K562 (cell line): ENCODE measurements around the gene RET. TPM values are rescaled to one million over a fixed set of nuclear protein-coding genes. Genes with fewer than 3 reads are reported as not detected.

Source experiments
- ATAC-seq: fragments of 200-7000 bp; cut with Tn5 transposase; 3 replicates; pipeline ENCODE4 v1.9.1; 2020; ENCODE audit warnings: moderate library complexity
- BruUV-seq: library from RNA; stranded (reverse); fragments of 400-500 nt; replicated peaks from 2 replicates; lab custom pipeline; 2021; lab: Mats Ljungman, UMichigan
- CTCF ChIA-PET: fragments of 300-600 bp; formaldehyde crosslinking; extraction: SDS; loops from one replicate; lab custom pipeline; 2021; ENCODE audit warnings: low intra/inter-chr PET ratio; lab: Yijun Ruan, JAX
- POLR2A ChIA-PET: fragments of 300-600, 350-650 bp; sonication (Branson Sonifier 250); formaldehyde crosslinking; extraction: SDS; loops from one replicate; lab custom pipeline; 2021; ENCODE audit warnings: antibody characterized with exemption, inconsistent platforms; lab: Yijun Ruan, JAX
- DNase-seq, 4 experiments: peaks; one replicate each; pipeline versions ENCODE4 v3.0.0 to v3.0.0-alpha.2; 2011 to 2018; ENCODE audit warnings: low spot score in 3 of 4, mixed read lengths in 3 of 4; ENCODE audit errors: extremely low read depth in 1 of 4
- FAIRE-seq: peaks from 2 replicates; lab custom pipeline; 2011; peaks lifted over from hg19 to GRCh38; lab: Jason Lieb, UNC
- H2AFZ ChIP-seq: 2 replicates; pipeline ENCODE4 v1.6.0; 2011; ENCODE audit warnings: low read depth, low read length, control low read depth, inconsistent platforms
- H3K27ac ChIP-seq: fragments of 200-600 bp; 3 replicates; pipeline ENCODE4 v1.8.0; 2011; ENCODE audit warnings: low read depth, mild to moderate bottlenecking, control low read depth, inconsistent platforms, low read length, moderate library complexity, mixed read lengths; ENCODE audit errors: extremely low read depth
- H3K27me3 ChIP-seq, 2 experiments: fragments of 300-600 bp in 1 of 2; 2 replicates in 1 of 2; 3 replicates in 1 of 2; pipeline versions ENCODE4 v1.6.0 to v1.8.0; 2011; ENCODE audit warnings: inconsistent platforms in 2 of 2, low read length in 2 of 2, mild to moderate bottlenecking in 1 of 2, mixed read lengths in 1 of 2, moderate library complexity in 1 of 2; ENCODE audit not compliant: control insufficient read depth in 2 of 2, insufficient read depth in 2 of 2
- H3K36me3 ChIP-seq: fragments of 300-600 bp; 3 replicates; pipeline ENCODE4 v1.8.0; 2011; ENCODE audit warnings: mild to moderate bottlenecking, low read length, inconsistent platforms; ENCODE audit not compliant: control insufficient read depth, insufficient read depth
- H3K4me1 ChIP-seq, 2 experiments: fragments of 200-600 bp in 1 of 2; replicated peaks in 1 of 2; 2 replicates in 1 of 2; 3 replicates in 1 of 2; pipeline versions ENCODE4 v1.5.1 to v1.8.0; 2011; ENCODE audit warnings: inconsistent platforms in 2 of 2, low read length in 2 of 2, mild to moderate bottlenecking in 1 of 2, mixed read lengths in 1 of 2, moderate library complexity in 1 of 2; ENCODE audit not compliant: control insufficient read depth in 2 of 2, insufficient read depth in 2 of 2
- H3K4me2 ChIP-seq: 2 replicates; pipeline ENCODE4 v1.6.1; 2011; ENCODE audit warnings: low read length, control low read depth, inconsistent platforms, mixed read lengths; ENCODE audit not compliant: insufficient read depth
- H3K4me3 ChIP-seq: fragments of 200-600 bp; sonication (generic), shearing (Covaris generic); 2 replicates; pipeline ENCODE4 v1.5.1; 2016; ENCODE audit warnings: control low read depth, inconsistent platforms
- H3K79me2 ChIP-seq: fragments of 200-600 bp; 3 replicates; pipeline ENCODE4 v1.8.0; 2011; ENCODE audit warnings: low read length, inconsistent platforms; ENCODE audit not compliant: control insufficient read depth, insufficient read depth
- H3K9ac ChIP-seq, 2 experiments: 2 replicates each; pipeline versions ENCODE4 v1.6.0 to v1.6.1; 2011; ENCODE audit warnings: low read depth in 2 of 2, low read length in 2 of 2, control low read depth in 1 of 2, inconsistent platforms in 1 of 2, mild to moderate bottlenecking in 1 of 2, mixed read lengths in 1 of 2; ENCODE audit not compliant: insufficient read depth in 1 of 2
- H3K9me1 ChIP-seq: one replicate; pipeline ENCODE4 v1.6.0; 2011; ENCODE audit warnings: inconsistent platforms, mild to moderate bottlenecking, low read length, moderate library complexity; ENCODE audit not compliant: control insufficient read depth, insufficient read depth
- H3K9me3 ChIP-seq: replicated peaks from 2 replicates; pipeline ENCODE4 v1.5.1; 2011; ENCODE audit warnings: low read depth, low read length, inconsistent platforms; ENCODE audit not compliant: control insufficient read depth, insufficient read depth
- H4K20me1 ChIP-seq: replicated peaks from 2 replicates; pipeline ENCODE4 v1.6.1; 2011; ENCODE audit warnings: low read length, inconsistent platforms, mixed read lengths; ENCODE audit not compliant: control insufficient read depth, insufficient read depth
- BRF1 ChIP-seq: IDR thresholded peaks from 3 replicates; pipeline ENCODE4 v1.6.1; 2011; ENCODE audit warnings: borderline replicate concordance, mild to moderate bottlenecking; ENCODE audit not compliant: insufficient read length; ENCODE audit errors: extremely low read depth
- C11orf30 ChIP-seq: fragments of 450-650 bp; IDR thresholded peaks from 2 replicates; pipeline ENCODE4 v1.6.1; 2016; ENCODE audit warnings: low read depth, mild to moderate bottlenecking
- ELF2 ChIP-seq: fragments of 250-450 bp; sonication (Bioruptor Pico); IDR thresholded peaks from 2 replicates; pipeline ENCODE4 v1.5.0; 2021; ENCODE audit warnings: mild to moderate bottlenecking
- ETV6 ChIP-seq, 3 experiments: fragments of 150-350 bp in 1 of 3; sonication (generic) in 1 of 3; formaldehyde crosslinking in 1 of 3; IDR thresholded peaks; 2 replicates each; pipeline versions ENCODE4 v1.6.1 to v1.8.0; 2014 to 2022; ENCODE audit warnings: borderline replicate concordance in 2 of 3, low read depth in 2 of 3, antibody characterized with exemption in 1 of 3, low read length in 1 of 3, mild to moderate bottlenecking in 1 of 3, missing genetic modification reagents in 1 of 3
- MCM2 ChIP-seq: fragments of 450-650 bp; IDR thresholded peaks from 2 replicates; pipeline ENCODE4 v1.6.1; 2017; ENCODE audit warnings: low read depth, mild to moderate bottlenecking
- MYNN ChIP-seq, 2 experiments: sonication (generic); formaldehyde crosslinking in 1 of 2; IDR thresholded peaks; 2 replicates each; pipeline versions ENCODE4 v1.5.0 to v1.6.1; 2016 to 2020; ENCODE audit warnings: antibody characterized with exemption in 1 of 2, missing genetic modification reagents in 1 of 2
- SFPQ ChIP-seq: fragments of 200-400 bp; formaldehyde crosslinking; IDR thresholded peaks from 2 replicates; pipeline ENCODE4 v1.6.1; 2017; ENCODE audit warnings: mild to moderate bottlenecking, low read depth, low read length, moderate library complexity
- ZNF277 ChIP-seq: fragments of 250-450 bp; sonication (Bioruptor Pico); IDR thresholded peaks from 2 replicates; pipeline ENCODE4 v1.8.0; 2022; ENCODE audit warnings: inconsistent platforms, mild to moderate bottlenecking, moderate library complexity, borderline replicate concordance
- ZNF311 ChIP-seq: fragments of 250-450 bp; sonication (Bioruptor Pico); IDR thresholded peaks from 2 replicates; pipeline ENCODE4 v1.4.0; 2020; ENCODE audit warnings: mild to moderate bottlenecking, moderate library complexity
- WGBS: fragments of 100-300 bp; shearing (Covaris generic); methylation state at CpG from one replicate; pipeline ENCODE4 v1.1.6; 2016; ENCODE audit warnings: low coverage, mixed read lengths; ENCODE audit not compliant: insufficient coverage; ENCODE audit errors: missing lambda C conversion rate; 5-methylcytosine and 5-hydroxymethylcytosine counted together
- in situ Hi-C: fragments of 300-500 bp; cut with MboI; formaldehyde crosslinking; loops from 4 replicates; pipeline ENCODE4 v1.15.0; 2018; ENCODE audit warnings: inconsistent platforms, mixed read lengths
- intact Hi-C: fragments of 100-400 bp; cut with micrococcal nuclease; formaldehyde crosslinking; loops from 2 replicates; pipeline ENCODE4 v1.14.2; 2022
- polyA plus RNA-seq, 8 experiments: library from polyadenylated mRNA; depleted of rRNA in 4 of 8; stranded (reverse) in 5 of 8; unstranded in 3 of 8; fragments of >200 nt; fragmentation: Nextera tagmentation in 2 of 8; fragmentation: Illumina TruSeq in 1 of 8; extraction: Ambion mirVana in 2 of 8; extraction: Trizol in 1 of 8; gene quantifications; 2 replicates each; pipeline versions ENCODE4 v1.2.1 to v1.2.3, GENCODE V29; 2011 to 2014; ENCODE audit warnings: inconsistent platforms in 1 of 8, missing spikeins in 1 of 8
- total RNA-seq, 7 experiments: library from RNA; depleted of rRNA in 6 of 7; stranded (reverse); fragments of >200 nt in 6 of 7; fragmentation: Illumina TruSeq in 2 of 7; extraction: Trizol in 2 of 7; gene quantifications; 2 replicates each; pipeline versions ENCODE4 v1.2.1 to v1.2.3, GENCODE V29; 2011 to 2021; ENCODE audit warnings: low replicate concordance in 1 of 7
- TF ChIP-seq, protein P1 (sequence below), 2 experiments: fragments of 450-650 bp in 1 of 2; sonication (generic) in 1 of 2; formaldehyde crosslinking; conservative IDR thresholded peaks; 2 replicates each; pipeline versions ENCODE4 v1.4.0 to v1.8.1; 2020 to 2022; ENCODE audit warnings: mild to moderate bottlenecking in 1 of 2, missing genetic modification reagents in 1 of 2

RET gene
- total and polyA plus RNA-seq, 9 of the 15 experiments (the other 6 are each of a cell fraction or from before 2014, with no cell fraction given), result 0.04 to 0.05 TPM; not detected in 7

GRCh38 chr10:43029043-43029442, 47.8 kb upstream of the RET start:
- DNase-seq (no peak), FAIRE-seq (no peak), ATAC-seq (no peak)
- POLR2A ChIA-PET, result interaction anchor here (0.6 kb wide), 1 partner anchor 39 kb away, joined by 4 read pairs; no protein-coding TSS in a partner anchor
- no peak overlapping the region for H3K4me3 ChIP-seq
- in situ Hi-C loops, result no loop called here
- H3K36me3 ChIP-seq, result no peaks in the 10 kb centered on the region
- H3K27ac ChIP-seq, result no peak overlapping the region
- CTCF ChIA-PET, result no interaction called here
- H2AFZ ChIP-seq, result no peak overlapping the region
- BruUV-seq, result no TSS peak
- no peaks in the 10 kb centered on the region for H3K79me2 ChIP-seq
- TF ChIP-seq MCM2 (no peak), ELF2 (CRISPR knock-in tag) (no peak)
- intact Hi-C loops, result no loop called here
- H3K4me1 ChIP-seq, result peaks cover 0 to 4% of the 10 kb centered on the region in 2 experiments; a peak in 1 of 5 replicates
- H3K9me3 ChIP-seq, result no peaks in the 10 kb centered on the region; the same call in 1 of the 2 replicates
- 0% methylated on average over 7 of the region's 7 CpGs for WGBS
- no peaks in the 10 kb centered on the region for H3K9me1 ChIP-seq
- H3K27me3 ChIP-seq, result peaks cover 3 to 23% of the 10 kb centered on the region in 2 experiments; a peak in 3 of 5 replicates
- no peak overlapping the region for H3K9ac ChIP-seq
- no peak overlapping the region for H3K4me2 ChIP-seq
- no peaks in the 10 kb centered on the region; the same call in 1 of the 2 replicates for H4K20me1 ChIP-seq

- BruUV-seq, result no TSS peak
- H3K4me1 ChIP-seq, result no peaks in the 10 kb centered on the region
- TF ChIP-seq ZNF311 (CRISPR knock-in tag) (no peak), ZNF277 (CRISPR knock-in tag) (no peak), ETV6 (IDR thresholded peaks at IDR 0.05; ENCODE audit: borderline replicate concordance in 1 of 2, low read depth in 2 of 2, low read length in 1 of 2) (no peak), ETV6 (CRISPR knock-in tag; IDR thresholded peaks at IDR 0.05; ENCODE audit: borderline replicate concordance) (no peak), MYNN (IDR thresholded peaks at IDR 0.05) (no peak), MYNN (CRISPR knock-in tag; IDR thresholded peaks at IDR 0.05) (no peak), BRF1 (no peak), SFPQ (no peak), C11orf30 (no peak)
- TF ChIP-seq, protein P1, sequence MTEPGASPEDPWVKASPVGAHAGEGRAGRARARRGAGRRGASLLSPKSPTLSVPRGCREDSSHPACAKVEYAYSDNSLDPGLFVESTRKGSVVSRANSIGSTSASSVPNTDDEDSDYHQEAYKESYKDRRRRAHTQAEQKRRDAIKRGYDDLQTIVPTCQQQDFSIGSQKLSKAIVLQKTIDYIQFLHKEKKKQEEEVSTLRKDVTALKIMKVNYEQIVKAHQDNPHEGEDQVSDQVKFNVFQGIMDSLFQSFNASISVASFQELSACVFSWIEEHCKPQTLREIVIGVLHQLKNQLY (CRISPR knock-in tag; conservative IDR thresholded peaks at IDR 0.05), result no peak
Measured at GRCh38 chr10:43032613-43033012, 44.3 kb upstream of the RET start.

More at GRCh38 chr10:43032613-43033012, 44.3 kb upstream of the RET start:
- intact Hi-C loops (no loop called here), in situ Hi-C loops (no loop called here)
- Histone ChIP-seq H3K9me1 (no peaks in the 10 kb centered on the region), H3K4me2 (no peak overlapping the region), H3K9ac (no peak overlapping the region), H3K36me3 (no peaks in the 10 kb centered on the region), H3K27me3 (0 out of 5 replicates have a peak, but pooled peaks cover 0 to 2% of the 10 kb centered on the region in 2 experiments), H3K27ac (no peak overlapping the region), H3K9me3 (no peaks in the 10 kb centered on the region; the same call in 1 of the 2 replicates), H3K4me3 (no peak overlapping the region), H2AFZ (no peak overlapping the region), H3K79me2 (no peaks in the 10 kb centered on the region), H4K20me1 (no peaks in the 10 kb centered on the region; the same call in 1 of the 2 replicates)
- no peak for FAIRE-seq
- ChIA-PET CTCF (no interaction called here), POLR2A (interaction anchor here (1.0 kb wide), 1 partner anchor 68 kb away, joined by 3 read pairs; no protein-coding TSS in a partner anchor)
- ATAC-seq, result no peak
- DNase-seq, result no peak
- 0% methylated on average over 1 of the region's 1 CpG for WGBS
